ENCODE measurements around the gene TRIML2. TPM values are rescaled to one million over a fixed set of nuclear protein-coding genes. Genes with fewer than 3 reads are reported as not detected.

TRIML2 gene, protein sequence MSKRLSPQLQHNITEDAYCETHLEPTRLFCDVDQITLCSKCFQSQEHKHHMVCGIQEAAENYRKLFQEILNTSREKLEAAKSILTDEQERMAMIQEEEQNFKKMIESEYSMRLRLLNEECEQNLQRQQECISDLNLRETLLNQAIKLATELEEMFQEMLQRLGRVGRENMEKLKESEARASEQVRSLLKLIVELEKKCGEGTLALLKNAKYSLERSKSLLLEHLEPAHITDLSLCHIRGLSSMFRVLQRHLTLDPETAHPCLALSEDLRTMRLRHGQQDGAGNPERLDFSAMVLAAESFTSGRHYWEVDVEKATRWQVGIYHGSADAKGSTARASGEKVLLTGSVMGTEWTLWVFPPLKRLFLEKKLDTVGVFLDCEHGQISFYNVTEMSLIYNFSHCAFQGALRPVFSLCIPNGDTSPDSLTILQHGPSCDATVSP
- total RNA-seq: not detected in 2 replicates

DNA sequence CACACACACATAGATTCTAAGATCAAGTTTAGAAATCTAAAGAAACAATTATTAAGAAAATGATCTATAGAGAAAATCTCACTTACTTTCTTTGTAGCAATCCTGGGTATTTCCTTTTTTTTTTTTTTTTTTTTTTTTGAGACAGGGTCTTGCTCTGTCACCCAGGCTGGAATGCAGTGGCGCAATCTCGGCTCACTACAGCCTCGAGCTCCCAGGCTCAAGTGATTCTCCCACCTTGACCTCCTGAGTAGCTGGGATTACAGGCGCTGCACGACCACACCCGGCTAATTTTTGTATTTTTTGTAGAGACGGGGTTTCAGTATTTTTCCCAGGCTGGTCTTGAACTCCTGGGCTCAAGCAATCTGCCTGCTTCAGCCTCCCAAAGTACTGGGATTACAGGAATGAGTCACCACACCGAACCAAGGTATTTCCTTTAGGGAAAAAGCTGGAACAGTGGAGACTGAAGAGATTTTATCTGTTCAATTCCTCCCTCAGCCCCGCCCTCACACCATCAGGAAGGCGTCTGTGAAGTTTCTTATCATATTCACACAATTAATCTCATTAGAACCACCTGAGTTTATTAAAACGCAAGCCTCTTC, at the start of gene TRIML2:
Gene TRIML2, minus strand, starts transcription at position 447 of the 599 bp plus-strand sequence. CDS start 4,235 bp downstream, outside the sequence.

DNA sequence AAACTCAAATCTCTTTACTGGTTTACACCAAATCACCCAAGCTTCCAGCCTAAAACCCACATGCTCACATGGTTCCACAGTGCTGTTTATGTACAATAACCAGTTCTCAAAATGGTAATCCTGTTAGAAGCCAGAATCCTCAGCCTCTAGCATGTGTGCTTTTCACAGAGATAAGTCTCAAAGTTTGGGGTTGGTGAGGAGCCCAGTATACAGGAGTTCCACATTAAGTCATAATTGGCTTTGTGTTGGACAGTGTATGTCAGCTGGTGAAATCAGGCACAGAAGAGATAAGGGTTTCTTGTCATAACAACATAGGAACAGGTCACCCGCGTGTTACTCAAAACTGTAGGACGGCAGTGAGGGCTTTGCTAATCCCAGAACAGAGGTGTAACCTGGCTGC, 29.7 kb upstream of the TRIML2 start, which contains the start of gene TRIML1:
Gene TRIML1, plus strand, starts transcription at position 301 of the 400 bp plus-strand sequence. CDS start 118 bp downstream, outside the sequence.

Other genes starting within 250 kb of the TRIML2 start
- 0.13 TPM in 1 of 2 replicates, not detected in the other for gene ZFP42, start 113.8 kb downstream of the TRIML2 start, total RNA-seq
- gene TRIML1, start 29.8 kb upstream of the TRIML2 start, total RNA-seq: not detected in 2 replicates